ENCODE results near the gene CAMSAP2. TPM values are rescaled to one million over a fixed set of nuclear protein-coding genes. Genes with fewer than 3 reads are reported as not detected.

The CAMSAP2 gene
- total RNA-seq, 2 donors from 2014 or later = 8.8 to 19.1 TPM

GRCh38 chr1:200875416-200875815, 136.7 kb downstream of the CAMSAP2 start:
- Histone ChIP-seq H3K9me3 (no peaks in the 10 kb centered on the region), H3K27me3 (peaks cover 0 to 15% of the 10 kb centered on the region in 2 donors), H3K36me3 (replicated peaks in 1 of 2; ENCODE audit: insufficient read depth in 1 of 2, low read depth in 2 of 2) (no peaks in the 10 kb centered on the region), H3K27ac (no peak overlapping the region), H3K4me1 (peaks cover 12% of the 10 kb centered on the region), H3K4me3 (no peak overlapping the region)
- no peak for DNase-seq
- no peak for ATAC-seq
- intact Hi-C loops (cut with DNase I) = no loop called here
- TF ChIP-seq CTCF (IDR thresholded peaks at IDR 0.05) (no peak), POLR2A (IDR thresholded peaks at IDR 0.05) (no peak)
- 70 to 83% methylated on average over 5 of the region's 5 CpGs for WGBS, 2 donors

- ATAC-seq (no peak), DNase-seq (no peak)
- no peak overlapping the region for H3K4me3 ChIP-seq
- no peak overlapping the region for H3K27ac ChIP-seq
- H3K4me1 ChIP-seq = peaks cover 12% of the 10 kb centered on the region
- intact Hi-C loops (cut with DNase I) = no loop called here
- 47 to 70% methylated on average over 3 of the region's 3 CpGs for WGBS, 2 donors
- H3K36me3 ChIP-seq (replicated peaks in 1 of 2; ENCODE audit: insufficient read depth in 1 of 2, low read depth in 2 of 2) = no peaks in the 10 kb centered on the region
- TF ChIP-seq CTCF (IDR thresholded peaks at IDR 0.05) (no peak), POLR2A (IDR thresholded peaks at IDR 0.05) (no peak)
- H3K27me3 ChIP-seq = peaks cover 0 to 15% of the 10 kb centered on the region in 2 donors
- H3K9me3 ChIP-seq = no peaks in the 10 kb centered on the region
These were observed 138.3 kb downstream of the CAMSAP2 start for GRCh38 chr1:200877010-200877409.

GRCh38 chr1:200877839-200878551, 139.3 kb downstream of the CAMSAP2 start:
- WGBS, 2 donors = 69 to 74% methylated on average over 6 of the region's 6 CpGs
- peaks cover 0 to 13% of the 10 kb centered on the region in 2 donors for H3K27me3 ChIP-seq

GRCh38 chr1:200880212-200880611, 141.5 kb downstream of the CAMSAP2 start:
- 71 to 81% methylated on average over 3 of the region's 3 CpGs for WGBS, 2 donors
- no peaks in the 10 kb centered on the region for H3K36me3 ChIP-seq (replicated peaks in 1 of 2; ENCODE audit: insufficient read depth in 1 of 2, low read depth in 2 of 2)
- H3K27me3 ChIP-seq = no peaks in the 10 kb centered on the region
- H3K27ac ChIP-seq = no peak overlapping the region
- no peak for TF ChIP-seq CTCF (IDR thresholded peaks at IDR 0.05)
- TF ChIP-seq POLR2A (IDR thresholded peaks at IDR 0.05) = no peak
- no peaks in the 10 kb centered on the region for H3K4me1 ChIP-seq
- no peaks in the 10 kb centered on the region for H3K9me3 ChIP-seq
- no peak for DNase-seq
- intact Hi-C loops (cut with DNase I) = no loop called here
- no peak for ATAC-seq
- no peak overlapping the region for H3K4me3 ChIP-seq

More at GRCh38 chr1:200877839-200878551, 139.3 kb downstream of the CAMSAP2 start:
- Histone ChIP-seq H3K27ac (no peak overlapping the region), H3K4me3 (no peak overlapping the region), H3K36me3 (replicated peaks in 1 of 2; ENCODE audit: insufficient read depth in 1 of 2, low read depth in 2 of 2) (no peaks in the 10 kb centered on the region), H3K9me3 (no peaks in the 10 kb centered on the region), H3K4me1 (peaks cover 10% of the 10 kb centered on the region)
- no peak for TF ChIP-seq CTCF (IDR thresholded peaks at IDR 0.05)
- no peak for TF ChIP-seq POLR2A (IDR thresholded peaks at IDR 0.05)
- ATAC-seq (no peak), DNase-seq (no peak)
- intact Hi-C loops (cut with DNase I) = no loop called here

GRCh38 chr1:200883118-200883517, 144.4 kb downstream of the CAMSAP2 start:
- H3K36me3 ChIP-seq (replicated peaks in 1 of 2; ENCODE audit: insufficient read depth in 1 of 2, low read depth in 2 of 2) = no peaks in the 10 kb centered on the region
- intact Hi-C loops (cut with DNase I) = no loop called here
- no peak for TF ChIP-seq CTCF (IDR thresholded peaks at IDR 0.05)
- H3K27me3 ChIP-seq = no peaks in the 10 kb centered on the region
- no peak overlapping the region for H3K4me3 ChIP-seq
- no peak for ATAC-seq
- H3K9me3 ChIP-seq = no peaks in the 10 kb centered on the region
- H3K4me1 ChIP-seq = no peaks in the 10 kb centered on the region
- no peak for DNase-seq
- no peak overlapping the region for H3K27ac ChIP-seq
- WGBS, 2 donors = 89 to 90% methylated on average over 3 of the region's 3 CpGs
